A673 (cell line): ENCODE measurements around the gene CBR3.

Experiments used
- CTCF ChIP-seq: fragments of 300-800, 200-600 bp; sonication (generic); conservative IDR thresholded peaks from 2 replicates; pipeline ENCODE4 v1.5.1; 2017; ENCODE audit warnings: low read depth, mild to moderate bottlenecking, antibody characterized with exemption, low read length, moderate library complexity, mixed read lengths
- EZH2 ChIP-seq: fragments of 200-600 bp; sonication (generic); IDR thresholded peaks from 2 replicates; pipeline ENCODE4 v1.6.1; 2017; ENCODE audit warnings: borderline replicate concordance, low read depth, mild to moderate bottlenecking, mixed read lengths, antibody characterized with exemption, low read length; ENCODE audit not compliant: poor library complexity, severe bottlenecking

GRCh38 chr21:36092681-36093080, 42.2 kb upstream of the CBR3 start:
- no peak for TF ChIP-seq CTCF
- TF ChIP-seq EZH2, result no peak
